Choroid plexus epithelial cell (primary cell): Measurements from ENCODE around the gene ASIC4.

Experiments used
- DNase-seq: peaks from one replicate; pipeline ENCODE4 v3.0.0-alpha.2; 2010; ENCODE audit warnings: low read depth
- H3K4me3 ChIP-seq: 2 replicates; pipeline ENCODE4 v1.5.1; 2011; ENCODE audit warnings: low read depth, mild to moderate bottlenecking, control low read depth, low read length, moderate library complexity
- TF ChIP-seq, protein P1 (sequence below): conservative IDR thresholded peaks from 2 replicates; pipeline ENCODE4 v1.5.1; 2011; ENCODE audit warnings: low read depth, mild to moderate bottlenecking, control low read depth, inconsistent platforms, low read length, moderate library complexity

ASIC4 gene

DNA sequence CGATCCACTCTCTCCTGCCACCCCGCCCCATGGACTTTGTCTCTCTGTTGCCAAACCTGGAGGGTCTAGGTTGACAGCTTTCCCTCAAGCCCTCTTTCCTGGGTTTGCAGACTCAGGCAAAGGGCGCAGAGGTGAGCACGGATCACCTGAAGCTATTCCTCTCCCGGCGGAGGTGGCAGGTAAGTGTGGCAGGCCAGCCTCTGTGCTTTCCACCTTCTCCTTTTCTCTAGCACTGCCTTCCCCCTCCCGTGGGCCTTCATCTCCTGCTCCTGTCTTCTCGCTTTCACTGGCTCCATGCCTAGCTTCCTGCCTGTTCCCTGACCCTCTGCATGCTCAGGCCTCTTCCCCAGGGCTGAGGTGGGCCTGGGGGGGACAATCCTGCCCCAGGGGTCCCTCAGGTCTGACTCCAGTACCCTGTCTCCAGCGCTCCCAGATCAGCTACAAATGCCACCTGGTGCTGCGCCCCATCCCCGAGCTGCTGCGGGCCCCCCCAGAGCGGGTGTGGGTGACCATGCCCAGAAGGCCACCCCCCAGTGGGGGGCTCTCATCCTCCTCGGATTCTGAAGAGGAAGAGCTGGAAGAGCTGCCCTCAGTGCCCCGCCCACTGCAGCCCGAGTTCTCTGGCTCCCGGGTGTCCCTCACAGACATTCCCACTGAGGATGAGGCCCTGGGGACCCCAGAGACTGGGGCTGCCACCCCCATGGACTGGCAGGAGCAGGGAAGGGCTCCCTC, 31.4 kb upstream of the ASIC4 start:
- H3K4me3 ChIP-seq = no peak overlapping the region
- TF ChIP-seq, protein P1, sequence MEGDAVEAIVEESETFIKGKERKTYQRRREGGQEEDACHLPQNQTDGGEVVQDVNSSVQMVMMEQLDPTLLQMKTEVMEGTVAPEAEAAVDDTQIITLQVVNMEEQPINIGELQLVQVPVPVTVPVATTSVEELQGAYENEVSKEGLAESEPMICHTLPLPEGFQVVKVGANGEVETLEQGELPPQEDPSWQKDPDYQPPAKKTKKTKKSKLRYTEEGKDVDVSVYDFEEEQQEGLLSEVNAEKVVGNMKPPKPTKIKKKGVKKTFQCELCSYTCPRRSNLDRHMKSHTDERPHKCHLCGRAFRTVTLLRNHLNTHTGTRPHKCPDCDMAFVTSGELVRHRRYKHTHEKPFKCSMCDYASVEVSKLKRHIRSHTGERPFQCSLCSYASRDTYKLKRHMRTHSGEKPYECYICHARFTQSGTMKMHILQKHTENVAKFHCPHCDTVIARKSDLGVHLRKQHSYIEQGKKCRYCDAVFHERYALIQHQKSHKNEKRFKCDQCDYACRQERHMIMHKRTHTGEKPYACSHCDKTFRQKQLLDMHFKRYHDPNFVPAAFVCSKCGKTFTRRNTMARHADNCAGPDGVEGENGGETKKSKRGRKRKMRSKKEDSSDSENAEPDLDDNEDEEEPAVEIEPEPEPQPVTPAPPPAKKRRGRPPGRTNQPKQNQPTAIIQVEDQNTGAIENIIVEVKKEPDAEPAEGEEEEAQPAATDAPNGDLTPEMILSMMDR = no peak
- no peak for DNase-seq

DNA sequence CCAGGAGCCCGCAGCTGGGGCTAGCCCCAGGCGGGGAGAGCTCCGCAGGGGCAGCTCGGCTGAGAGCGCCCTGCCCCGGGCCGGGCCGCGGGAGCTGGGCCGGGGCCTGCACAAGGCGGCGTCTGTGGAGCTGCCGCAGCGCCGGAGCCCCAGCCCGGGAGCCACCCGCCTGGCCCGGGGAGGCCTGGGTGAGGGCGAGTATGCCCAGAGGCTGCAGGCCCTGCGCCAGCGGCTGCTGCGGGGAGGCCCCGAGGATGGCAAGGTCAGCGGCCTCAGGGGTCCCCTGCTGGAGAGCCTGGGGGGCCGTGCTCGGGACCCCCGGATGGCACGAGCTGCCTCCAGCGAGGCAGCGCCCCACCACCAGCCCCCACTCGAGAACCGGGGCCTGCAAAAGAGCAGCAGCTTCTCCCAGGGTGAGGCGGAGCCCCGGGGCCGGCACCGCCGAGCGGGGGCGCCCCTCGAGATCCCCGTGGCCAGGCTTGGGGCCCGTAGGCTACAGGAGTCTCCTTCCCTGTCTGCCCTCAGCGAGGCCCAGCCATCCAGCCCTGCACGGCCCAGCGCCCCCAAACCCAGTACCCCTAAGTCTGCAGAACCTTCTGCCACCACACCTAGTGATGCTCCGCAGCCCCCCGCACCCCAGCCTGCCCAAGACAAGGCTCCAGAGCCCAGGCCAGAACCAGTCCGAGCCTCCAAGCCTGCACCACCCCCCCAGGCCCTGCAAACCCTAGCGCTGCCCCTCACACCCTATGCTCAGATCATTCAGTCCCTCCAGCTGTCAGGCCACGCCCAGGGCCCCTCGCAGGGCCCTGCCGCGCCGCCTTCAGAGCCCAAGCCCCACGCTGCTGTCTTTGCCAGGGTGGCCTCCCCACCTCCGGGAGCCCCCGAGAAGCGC, 30.6 kb upstream of the ASIC4 start:
- DNase-seq = no peak
- H3K4me3 ChIP-seq = no peak overlapping the region
- TF ChIP-seq, protein P1 = no peak

DNA sequence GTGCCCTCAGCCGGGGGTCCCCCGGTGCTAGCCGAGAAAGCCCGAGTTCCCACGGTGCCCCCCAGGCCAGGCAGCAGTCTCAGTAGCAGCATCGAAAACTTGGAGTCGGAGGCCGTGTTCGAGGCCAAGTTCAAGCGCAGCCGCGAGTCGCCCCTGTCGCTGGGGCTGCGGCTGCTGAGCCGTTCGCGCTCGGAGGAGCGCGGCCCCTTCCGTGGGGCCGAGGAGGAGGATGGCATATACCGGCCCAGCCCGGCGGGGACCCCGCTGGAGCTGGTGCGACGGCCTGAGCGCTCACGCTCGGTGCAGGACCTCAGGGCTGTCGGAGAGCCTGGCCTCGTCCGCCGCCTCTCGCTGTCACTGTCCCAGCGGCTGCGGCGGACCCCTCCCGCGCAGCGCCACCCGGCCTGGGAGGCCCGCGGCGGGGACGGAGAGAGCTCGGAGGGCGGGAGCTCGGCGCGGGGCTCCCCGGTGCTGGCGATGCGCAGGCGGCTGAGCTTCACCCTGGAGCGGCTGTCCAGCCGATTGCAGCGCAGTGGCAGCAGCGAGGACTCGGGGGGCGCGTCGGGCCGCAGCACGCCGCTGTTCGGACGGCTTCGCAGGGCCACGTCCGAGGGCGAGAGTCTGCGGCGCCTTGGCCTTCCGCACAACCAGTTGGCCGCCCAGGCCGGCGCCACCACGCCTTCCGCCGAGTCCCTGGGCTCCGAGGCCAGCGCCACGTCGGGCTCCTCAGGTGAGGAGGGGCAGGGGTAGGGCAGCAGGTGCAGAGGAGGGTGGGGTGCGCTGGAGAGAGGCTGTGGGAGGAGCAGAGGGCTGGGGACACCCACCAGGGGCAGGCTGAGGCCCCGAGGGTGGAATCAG, 29.7 kb upstream of the ASIC4 start:
- DNase-seq = peak; percentile 7
- H3K4me3 ChIP-seq = no peak overlapping the region
- TF ChIP-seq, protein P1 = no peak

DNA sequence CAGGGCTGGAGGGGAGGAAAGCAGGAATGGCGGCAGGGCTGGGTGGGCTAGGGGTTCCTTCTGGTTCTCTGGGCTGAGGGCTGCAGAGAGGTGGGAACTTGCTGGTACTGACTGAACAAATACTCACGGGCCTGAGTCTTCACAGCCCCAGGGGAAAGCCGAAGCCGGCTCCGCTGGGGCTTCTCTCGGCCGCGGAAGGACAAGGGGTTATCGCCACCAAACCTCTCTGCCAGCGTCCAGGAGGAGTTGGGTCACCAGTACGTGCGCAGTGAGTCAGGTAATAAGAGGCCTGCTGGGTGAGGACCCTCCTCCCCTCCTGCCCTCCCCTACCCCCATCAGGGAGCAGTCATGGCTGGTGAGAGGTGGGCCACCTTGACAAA, 29.1 kb upstream of the ASIC4 start:
- TF ChIP-seq, protein P1 = no peak
- DNase-seq = no peak
- H3K4me3 ChIP-seq = no peak overlapping the region

DNA sequence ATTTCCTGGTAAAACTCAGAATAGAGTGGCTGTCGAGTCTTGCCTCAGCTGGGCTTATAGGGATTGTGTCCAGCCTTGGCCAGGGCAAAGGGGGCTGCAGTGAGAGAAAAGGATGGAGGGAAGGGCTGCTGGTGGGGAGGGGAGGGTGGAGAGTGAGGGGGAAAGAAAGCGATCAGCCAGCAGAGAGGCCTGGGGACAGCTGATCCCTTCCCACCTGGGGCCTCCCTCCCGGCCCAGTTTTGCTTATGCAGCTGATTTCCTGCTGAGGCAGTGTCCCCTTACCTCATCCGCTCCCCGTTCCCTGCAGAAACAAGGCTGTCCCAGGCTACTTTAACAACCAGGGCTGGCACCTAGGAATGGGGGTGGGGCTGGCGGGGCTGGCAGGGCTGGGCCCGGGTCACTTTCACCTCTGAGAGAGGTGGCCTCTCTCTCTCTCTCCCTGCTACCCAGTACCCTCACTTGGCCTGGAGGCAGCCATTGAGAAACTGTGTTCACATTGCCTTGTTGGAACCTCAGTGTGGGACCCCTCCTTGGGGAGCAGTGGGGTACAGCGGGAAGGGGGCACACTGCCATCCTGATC, 27.8 kb upstream of the ASIC4 start:
- TF ChIP-seq, protein P1 = no peak
- no peak for DNase-seq
- H3K4me3 ChIP-seq = no peak overlapping the region

DNA sequence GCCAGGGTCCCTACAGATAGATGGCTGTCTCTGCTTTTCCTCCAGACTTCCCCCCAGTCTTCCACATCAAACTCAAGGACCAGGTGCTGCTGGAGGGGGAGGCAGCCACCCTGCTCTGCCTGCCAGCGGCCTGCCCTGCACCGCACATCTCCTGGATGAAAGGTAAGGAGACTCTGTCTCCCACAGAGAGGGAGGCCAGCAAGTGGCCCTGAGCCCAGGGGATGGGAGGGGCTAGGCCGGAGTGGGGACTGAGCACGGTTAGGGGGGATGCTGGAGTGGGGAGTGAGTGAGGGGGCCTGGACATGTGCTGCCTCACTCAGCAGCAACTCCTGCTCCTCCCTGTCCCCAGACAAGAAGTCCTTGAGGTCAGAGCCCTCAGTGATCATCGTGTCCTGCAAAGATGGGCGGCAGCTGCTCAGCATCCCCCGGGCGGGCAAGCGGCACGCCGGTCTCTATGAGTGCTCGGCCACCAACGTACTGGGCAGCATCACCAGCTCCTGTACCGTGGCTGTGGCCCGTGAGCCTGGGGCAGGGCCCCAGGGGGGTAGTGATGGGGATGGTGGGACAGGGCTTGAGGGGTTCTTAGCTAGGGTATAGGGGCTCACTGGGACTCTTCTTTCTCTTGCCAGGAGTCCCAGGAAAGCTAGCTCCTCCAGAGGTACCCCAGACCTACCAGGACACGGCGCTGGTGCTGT, 26.0 kb upstream of the ASIC4 start:
- DNase-seq = no peak
- TF ChIP-seq, protein P1 = no peak
- H3K4me3 ChIP-seq = no peak overlapping the region
